ENCODE results near the gene MEG3.

MEG3 gene

GRCh38 chr14:100875126-100875525, 49.2 kb downstream of the MEG3 start:
- H3K4me1 Mint-ChIP-seq, result peaks cover 14% of the 10 kb centered on the region
- H3K9me3 Mint-ChIP-seq, result peaks cover 6% of the 10 kb centered on the region
- H3K36me3 Mint-ChIP-seq (ENCODE audit: low read depth), result no peaks in the 10 kb centered on the region
- TF ChIP-seq CTCF (IDR thresholded peaks at IDR 0.05), result no peak
- no peak overlapping the region for H3K4me3 Mint-ChIP-seq
- no peak for DNase-seq
- no peak overlapping the region for H3K27ac Mint-ChIP-seq
- peaks cover 14% of the 10 kb centered on the region for H3K27me3 Mint-ChIP-seq (ENCODE audit: low read depth, poor library complexity)

DNA sequence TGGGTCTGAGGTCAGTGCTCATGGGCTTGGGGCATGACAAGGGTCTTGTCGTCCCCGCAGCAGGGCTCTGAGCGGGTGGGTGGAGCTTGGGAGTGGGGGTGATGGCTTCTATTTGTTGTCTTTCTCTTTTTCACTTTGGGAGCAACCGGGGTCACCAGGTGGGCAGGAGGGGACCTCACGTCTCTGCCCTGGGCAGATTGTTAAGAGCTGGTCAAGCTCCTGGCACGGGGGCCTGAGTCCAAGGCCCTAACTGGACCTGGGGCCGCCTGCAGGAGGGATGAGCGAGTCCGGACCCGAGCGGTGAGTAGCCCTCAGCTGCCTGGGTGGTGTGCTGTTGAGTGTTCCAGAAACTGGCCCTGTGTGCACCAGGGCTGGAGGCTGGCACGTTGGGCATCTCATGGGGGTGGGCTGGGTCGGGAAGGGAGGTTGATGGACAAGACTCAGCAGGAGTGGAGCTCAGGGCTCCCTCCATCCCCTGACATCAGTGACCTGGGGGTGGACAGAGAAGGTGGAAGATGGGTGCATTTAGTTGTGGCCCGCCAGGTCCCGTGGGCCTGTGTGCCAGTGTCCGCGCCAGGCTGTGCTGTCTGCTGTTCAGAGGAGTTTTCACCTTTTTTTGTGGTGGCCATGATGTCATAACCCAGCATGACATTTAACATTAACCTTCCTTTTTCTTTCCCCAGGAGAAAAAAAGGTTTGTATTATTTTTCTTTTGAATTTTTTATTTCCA, 50.1 kb downstream of the MEG3 start:
- peaks cover 14% of the 10 kb centered on the region for H3K4me1 Mint-ChIP-seq
- H3K27me3 Mint-ChIP-seq (ENCODE audit: low read depth, poor library complexity), result peaks cover 14% of the 10 kb centered on the region
- no peak for TF ChIP-seq CTCF (IDR thresholded peaks at IDR 0.05)
- peak overlapping the region; percentile 23 for H3K27ac Mint-ChIP-seq
- H3K4me3 Mint-ChIP-seq, result no peak overlapping the region
- peaks cover 10% of the 10 kb centered on the region for H3K9me3 Mint-ChIP-seq
- DNase-seq, result no peak
- H3K36me3 Mint-ChIP-seq (ENCODE audit: low read depth), result no peaks in the 10 kb centered on the region

- peaks cover 17% of the 10 kb centered on the region for H3K36me3 Mint-ChIP-seq (ENCODE audit: low read depth)
- no peak for TF ChIP-seq CTCF (IDR thresholded peaks at IDR 0.05)
- H3K4me3 Mint-ChIP-seq, result no peak overlapping the region
- H3K4me1 Mint-ChIP-seq, result peaks cover 8% of the 10 kb centered on the region
- no peak for DNase-seq
- H3K27ac Mint-ChIP-seq, result no peak overlapping the region
- peaks cover 16% of the 10 kb centered on the region for H3K27me3 Mint-ChIP-seq (ENCODE audit: low read depth, poor library complexity)
- peaks cover 24% of the 10 kb centered on the region for H3K9me3 Mint-ChIP-seq
Observed at GRCh38 chr14:100878271-100879146, 52.6 kb downstream of the MEG3 start.

DNA sequence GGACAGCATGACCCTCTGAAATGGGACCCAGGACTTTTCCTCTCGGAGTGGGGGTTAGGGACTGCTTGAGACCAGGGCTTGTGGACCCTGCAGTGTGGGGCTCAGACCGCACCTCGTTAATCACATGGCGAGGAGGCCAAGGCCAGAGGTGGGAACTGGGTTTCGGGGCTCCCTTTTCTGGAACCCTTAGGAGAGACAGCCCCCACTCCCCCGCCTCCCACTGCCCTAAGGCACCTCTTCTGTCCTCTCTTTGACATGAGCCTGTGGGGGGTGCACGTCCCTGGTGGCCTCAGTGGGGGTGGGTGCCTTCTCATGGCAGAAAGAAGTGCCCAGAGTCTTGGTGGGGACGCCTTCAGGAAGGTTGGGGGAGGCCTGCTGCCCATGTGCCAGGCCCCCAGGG, 53.3 kb downstream of the MEG3 start:
- H3K4me3 Mint-ChIP-seq, result no peak overlapping the region
- H3K9me3 Mint-ChIP-seq, result peaks cover 30% of the 10 kb centered on the region
- peaks cover 8% of the 10 kb centered on the region for H3K4me1 Mint-ChIP-seq
- no peak overlapping the region for H3K27ac Mint-ChIP-seq
- H3K36me3 Mint-ChIP-seq (ENCODE audit: low read depth), result peaks cover 20% of the 10 kb centered on the region
- H3K27me3 Mint-ChIP-seq (ENCODE audit: low read depth, poor library complexity), result peaks cover 20% of the 10 kb centered on the region
- TF ChIP-seq CTCF (IDR thresholded peaks at IDR 0.05), result no peak
- DNase-seq, result no peak

- peaks cover 8% of the 10 kb centered on the region for H3K4me1 Mint-ChIP-seq
- H3K27ac Mint-ChIP-seq, result no peak overlapping the region
- DNase-seq, result no peak
- peaks cover 23% of the 10 kb centered on the region for H3K36me3 Mint-ChIP-seq (ENCODE audit: low read depth)
- H3K4me3 Mint-ChIP-seq, result no peak overlapping the region
- no peak for TF ChIP-seq CTCF (IDR thresholded peaks at IDR 0.05)
- H3K9me3 Mint-ChIP-seq, result peaks cover 35% of the 10 kb centered on the region
- H3K27me3 Mint-ChIP-seq (ENCODE audit: low read depth, poor library complexity), result peaks cover 17% of the 10 kb centered on the region
Observed at GRCh38 chr14:100879782-100880181, 53.9 kb downstream of the MEG3 start.
